GM18868 (cell line): ENCODE data around the gene PTPRK.
"Not testable (repeated sequence)": the region's sequence is repeated elsewhere in the genome, so short reads cannot be mapped to it uniquely, and the experiment has no call there.

Experiments
- ATAC-seq: cut with Tn5 transposase; IDR thresholded peaks from one replicate; pipeline ENCODE4 v1.9.1; 2021; ENCODE audit warnings: mild to moderate bottlenecking, moderate library complexity; ENCODE audit not compliant: unreplicated experiment

PTPRK gene

GRCh38 chr6:128046033-128046432, 474.4 kb downstream of the PTPRK start:
- ATAC-seq, result no peak

GRCh38 chr6:128039543-128039942, 480.9 kb downstream of the PTPRK start:
- peak; percentile 51 for ATAC-seq

- no peak for ATAC-seq
Observed at GRCh38 chr6:128036808-128037570, 483.4 kb downstream of the PTPRK start.

- ATAC-seq, result no peak
Observed at GRCh38 chr6:128033156-128033555, 487.2 kb downstream of the PTPRK start.

- ATAC-seq, result no peak
Observed at GRCh38 chr6:128032042-128032441, 488.4 kb downstream of the PTPRK start.

- peak; percentile 64 for ATAC-seq
Observed at GRCh38 chr6:128029826-128030225, 490.6 kb downstream of the PTPRK start.

- no peak for ATAC-seq
Observed at GRCh38 chr6:128028183-128028582, 492.2 kb downstream of the PTPRK start.

- no peak for ATAC-seq
Observed at GRCh38 chr6:128025478-128025877, 494.9 kb downstream of the PTPRK start.

GRCh38 chr6:128024969-128025368, 495.4 kb downstream of the PTPRK start:
- ATAC-seq, result no peak

GRCh38 chr6:128024046-128024445, 496.4 kb downstream of the PTPRK start:
- ATAC-seq, result no peak

GRCh38 chr6:128018821-128019220, 501.6 kb downstream of the PTPRK start:
- ATAC-seq, result no peak

GRCh38 chr6:128017288-128017687, 503.1 kb downstream of the PTPRK start:
- ATAC-seq, result no peak

GRCh38 chr6:128007658-128008057, 512.7 kb downstream of the PTPRK start:
- no peak for ATAC-seq

GRCh38 chr6:128005009-128005408, 515.4 kb downstream of the PTPRK start:
- ATAC-seq, result no peak

- no peak for ATAC-seq
Observed at GRCh38 chr6:128000363-128000762, 520.0 kb downstream of the PTPRK start.

GRCh38 chr6:127998985-127999384, 521.4 kb downstream of the PTPRK start:
- no peak for ATAC-seq

GRCh38 chr6:127997496-127998164, 522.8 kb downstream of the PTPRK start:
- no peak for ATAC-seq

- ATAC-seq, result no peak
Observed at GRCh38 chr6:127996925-127997324, 523.5 kb downstream of the PTPRK start.

GRCh38 chr6:127992144-127992543, 528.3 kb downstream of the PTPRK start:
- no peak for ATAC-seq

- ATAC-seq, result no peak
Observed at GRCh38 chr6:127990074-127990473, 530.3 kb downstream of the PTPRK start.

GRCh38 chr6:127980996-127981395, 539.4 kb downstream of the PTPRK start:
- ATAC-seq, result no peak

GRCh38 chr6:127978185-127978584, 542.2 kb downstream of the PTPRK start:
- ATAC-seq, result not testable (repeated sequence)
